Panc1 (cell line): ENCODE measurements around the gene CNOT4. TPM values are rescaled to one million over a fixed set of nuclear protein-coding genes. Genes with fewer than 3 reads are reported as not detected.

Source experiments
- ATAC-seq: fragments of 200-7000 bp; cut with Tn5 transposase; 2 replicates; pipeline ENCODE4 v1.9.1; 2020; ENCODE audit warnings: mild to moderate bottlenecking, moderate library complexity
- BruUV-seq: library from RNA; stranded (reverse); fragments of 400-500 nt; replicated peaks from 2 replicates; lab custom pipeline; 2021; lab: Mats Ljungman, UMichigan
- CTCF ChIA-PET: fragments of 300-600 bp; sonication (Branson Sonifier 250); formaldehyde crosslinking; loops from one replicate; lab custom pipeline; 2022; ENCODE audit warnings: antibody characterized with exemption; lab: Charles Lee
- POLR2A ChIA-PET: fragments of 300-600 bp; sonication (Branson Sonifier 250); formaldehyde crosslinking; loops from one replicate; lab custom pipeline; 2022; ENCODE audit warnings: antibody characterized with exemption; lab: Charles Lee
- DNase-seq: peaks from one replicate; pipeline ENCODE4 v3.0.0-alpha.2; 2010; ENCODE audit warnings: low read depth, low spot score
- H3K27ac ChIP-seq: 2 replicates; pipeline ENCODE4 v1.5.1; 2011; ENCODE audit warnings: mild to moderate bottlenecking, low read length, inconsistent platforms
- H3K27me3 ChIP-seq: fragments of 200-500 bp; sonication (Bioruptor generic); 2 replicates; pipeline ENCODE4 v1.6.0; 2014; ENCODE audit warnings: low read length, inconsistent platforms; ENCODE audit not compliant: control insufficient read depth, insufficient read depth
- H3K36me3 ChIP-seq: fragments of 200-500 bp; sonication (Bioruptor generic); 2 replicates; pipeline ENCODE4 v1.5.1; 2014; ENCODE audit warnings: inconsistent platforms, mild to moderate bottlenecking, low read length, moderate library complexity; ENCODE audit not compliant: control insufficient read depth, insufficient read depth
- H3K4me1 ChIP-seq: 2 replicates; pipeline ENCODE4 v1.5.1; 2011; ENCODE audit warnings: inconsistent platforms, mild to moderate bottlenecking, low read length, moderate library complexity; ENCODE audit not compliant: control insufficient read depth, insufficient read depth
- H3K4me3 ChIP-seq, 2 experiments: 2 replicates each; pipeline ENCODE4 v1.5.1; 2011 to 2012; ENCODE audit warnings: low read depth in 2 of 2, low read length in 2 of 2, mild to moderate bottlenecking in 2 of 2, inconsistent platforms in 1 of 2, moderate library complexity in 1 of 2
- H3K9me3 ChIP-seq: fragments of 200-500 bp; sonication (Bioruptor generic); 2 replicates; pipeline ENCODE4 v1.5.1; 2014; ENCODE audit warnings: low read depth, mild to moderate bottlenecking, inconsistent platforms, low read length, moderate library complexity; ENCODE audit not compliant: control insufficient read depth, insufficient read depth
- CTCF ChIP-seq: fragments of 450-650 bp; IDR thresholded peaks from 2 replicates; pipeline ENCODE4 v1.5.1; 2017; ENCODE audit warnings: mild to moderate bottlenecking
- POLR2AphosphoS5 ChIP-seq: IDR thresholded peaks from 2 replicates; pipeline ENCODE4 v1.6.1; 2012; ENCODE audit warnings: mild to moderate bottlenecking, low read depth, low read length, moderate library complexity
- REST ChIP-seq, 2 experiments: IDR thresholded peaks; 2 replicates each; pipeline ENCODE4 v1.6.1; 2011 to 2012; ENCODE audit warnings: low read depth in 2 of 2, control low read depth in 1 of 2, low read length in 1 of 2, mild to moderate bottlenecking in 1 of 2, moderate library complexity in 1 of 2; ENCODE audit not compliant: insufficient read depth in 1 of 2
- SIN3A ChIP-seq: IDR thresholded peaks from 2 replicates; pipeline ENCODE4 v1.6.1; 2012; ENCODE audit warnings: low read depth, mild to moderate bottlenecking, low read length, moderate library complexity, borderline replicate concordance; ENCODE audit not compliant: insufficient read depth
- TCF7L2 ChIP-seq: IDR thresholded peaks from 2 replicates; pipeline ENCODE4 v1.6.1; 2011; ENCODE audit warnings: mild to moderate bottlenecking, low read depth, low read length, inconsistent platforms
- in situ Hi-C: cut with HindIII; loops from 2 replicates; pipeline ENCODE4 v1.10.0; 2016; ENCODE audit warnings: low sequenced_read_pairs, low pct_unique_long_range_greater_than_20kb
- intact Hi-C: fragments of 100-400 bp; cut with micrococcal nuclease; formaldehyde crosslinking; loops from one replicate; pipeline ENCODE4 v1.10.0; 2022; ENCODE audit not compliant: unreplicated experiment
- total RNA-seq: library from RNA; stranded (reverse); gene quantifications from one replicate; pipeline ENCODE4 v1.2.1, GENCODE V29; 2021; ENCODE audit not compliant: unreplicated experiment

The CNOT4 gene
- total RNA-seq, 1 experiment from 2014 or later: 22.3 TPM

GRCh38 chr7:135342887-135343286 lies 167.0 kb downstream of the CNOT4 start:
- Histone ChIP-seq H3K27me3 (0 out of 2 replicates have a peak, but pooled peaks cover 2% of the 10 kb centered on the region), H3K36me3 (no peaks in the 10 kb centered on the region), H3K4me1 (no peaks in the 10 kb centered on the region), H3K9me3 (no peaks in the 10 kb centered on the region), H3K4me3 (no peak overlapping the region), H3K27ac (no peak overlapping the region)
- ChIA-PET CTCF (no interaction called here), POLR2A (no interaction called here)
- BruUV-seq: no TSS peak
- intact Hi-C loops (no loop called here), in situ Hi-C loops (no loop called here)
- TF ChIP-seq TCF7L2 (no peak), REST (IDR thresholded peaks at IDR 0.05; ENCODE audit: insufficient read depth in 1 of 2, low read depth in 2 of 2, low read length in 1 of 2) (no peak), CTCF (no peak), SIN3A (no peak), POLR2AphosphoS5 (no peak)
- ATAC-seq (no peak), DNase-seq (no peak)

GRCh38 chr7:135341049-135341448 lies 168.9 kb downstream of the CNOT4 start:
- no TSS peak for BruUV-seq
- POLR2A ChIA-PET: no interaction called here
- DNase-seq: no peak
- in situ Hi-C loops: no loop called here
- no peaks in the 10 kb centered on the region for H3K36me3 ChIP-seq
- CTCF ChIA-PET: no interaction called here
- no peak overlapping the region for H3K27ac ChIP-seq
- ATAC-seq: no peak
- no peak overlapping the region for H3K4me3 ChIP-seq
- H3K27me3 ChIP-seq: no peaks in the 10 kb centered on the region
- TF ChIP-seq POLR2AphosphoS5 (no peak), TCF7L2 (no peak), CTCF (no peak), SIN3A (no peak), REST (IDR thresholded peaks at IDR 0.05; ENCODE audit: insufficient read depth in 1 of 2, low read depth in 2 of 2, low read length in 1 of 2) (no peak)
- no peaks in the 10 kb centered on the region for H3K9me3 ChIP-seq
- intact Hi-C loops: no loop called here
- H3K4me1 ChIP-seq: no peaks in the 10 kb centered on the region
